Cardiac septum (tissue), 1 donor: ENCODE results near the gene ARHGAP27. TPM values are rescaled to one million over a fixed set of nuclear protein-coding genes. Genes with fewer than 3 reads are reported as not detected.

Source experiments
- DNase-seq: peaks from one replicate; pipeline ENCODE4 v3.0.0-alpha.2; 2020; ENCODE audit warnings: low spot score
- intact Hi-C: fragments of 100-400 bp; cut with DNase I; formaldehyde crosslinking; loops from one replicate; pipeline ENCODE4 v1.14.0; 2022
- total RNA-seq: library from RNA; stranded (reverse); fragmentation: NEBNext Ultra II Directional; extraction: Animal tissue kit (Norgen Biotek cat#: 25700); gene quantifications from one replicate; pipeline ENCODE4 v1.2.1, GENCODE V29; 2021
- donor health status: DM: no; HTN: no; CAD: no.

Gene ARHGAP27
- total RNA-seq, 1 donor from 2014 or later = 20.0 TPM

DNA sequence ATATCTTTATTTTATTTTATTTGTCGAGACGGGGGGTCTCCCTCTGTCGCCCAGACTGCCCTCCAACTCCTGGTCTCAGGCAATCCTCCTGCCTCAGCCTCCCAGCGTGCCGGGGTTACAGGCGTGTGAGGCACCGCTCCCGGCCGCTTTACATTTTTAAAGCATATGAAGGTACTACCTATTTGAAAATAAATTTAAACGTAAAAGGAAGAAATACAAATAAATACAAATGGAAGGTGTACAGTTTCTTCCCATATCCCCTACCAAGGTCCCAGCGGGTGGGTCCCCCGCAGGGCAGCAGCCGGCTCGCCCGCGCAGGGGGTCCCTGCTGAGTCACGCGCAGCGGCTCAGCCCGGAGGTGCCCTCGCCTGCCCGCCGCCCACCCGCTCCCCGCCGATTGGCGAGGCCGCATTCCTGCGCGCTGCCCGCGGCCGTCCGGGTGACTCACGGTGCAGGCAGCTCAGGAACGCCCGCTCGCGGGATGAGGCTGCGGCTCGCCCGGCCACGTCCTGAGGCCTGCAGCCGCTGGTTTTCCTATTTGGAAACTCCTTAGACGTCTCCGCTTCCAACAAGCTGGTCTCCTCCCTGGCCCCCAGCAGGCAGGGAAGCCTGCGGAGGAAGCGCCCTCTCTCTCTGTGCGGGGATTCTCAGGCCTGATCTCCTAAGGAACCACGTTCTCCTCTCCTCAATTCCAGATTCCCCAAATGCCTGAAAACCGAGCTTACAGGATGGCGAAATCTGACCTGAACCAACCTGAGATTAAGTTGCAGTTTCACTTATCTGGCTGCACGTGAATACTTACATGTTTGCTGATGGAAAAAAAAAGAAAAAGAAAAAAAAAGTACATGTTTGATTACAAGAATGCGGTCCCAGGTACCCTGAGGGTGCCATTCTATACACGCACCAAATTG lies 61.0 kb downstream of the ARHGAP27 start:
- intact Hi-C loops = loop anchor here (2.0 kb wide), 1 partner anchor 55 kb away; the partner anchor contains the start of gene MAP3K14

DNA sequence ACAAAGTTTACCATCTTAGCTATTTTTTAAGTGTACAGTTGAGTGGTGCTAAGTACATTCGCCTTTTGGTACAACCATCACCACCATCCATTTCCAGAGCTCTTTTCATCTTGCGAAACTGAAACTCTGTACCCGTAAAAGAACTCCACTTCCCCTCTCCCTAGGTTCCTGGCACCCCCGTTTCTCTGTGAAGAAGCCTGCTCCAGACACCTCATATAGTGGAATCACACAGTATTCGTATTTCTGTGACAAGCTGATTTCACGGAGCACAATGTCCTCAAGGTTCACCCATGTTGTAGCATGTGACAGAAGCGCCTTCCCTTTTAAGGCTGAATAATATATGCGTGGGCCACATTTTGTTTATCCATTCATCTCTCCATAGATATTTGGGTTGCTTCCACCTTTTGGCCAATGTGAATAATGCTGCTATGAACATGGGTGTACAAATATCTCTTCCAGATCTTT lies 61.7 kb downstream of the ARHGAP27 start:
- no peak for DNase-seq
- intact Hi-C loops = loop anchor here (2.0 kb wide), 1 partner anchor 54 kb away; the partner anchor contains the start of gene MAP3K14

More for the DNA sequence above, 61.0 kb downstream of the ARHGAP27 start:
- peak; percentile 89 for DNase-seq

DNA sequence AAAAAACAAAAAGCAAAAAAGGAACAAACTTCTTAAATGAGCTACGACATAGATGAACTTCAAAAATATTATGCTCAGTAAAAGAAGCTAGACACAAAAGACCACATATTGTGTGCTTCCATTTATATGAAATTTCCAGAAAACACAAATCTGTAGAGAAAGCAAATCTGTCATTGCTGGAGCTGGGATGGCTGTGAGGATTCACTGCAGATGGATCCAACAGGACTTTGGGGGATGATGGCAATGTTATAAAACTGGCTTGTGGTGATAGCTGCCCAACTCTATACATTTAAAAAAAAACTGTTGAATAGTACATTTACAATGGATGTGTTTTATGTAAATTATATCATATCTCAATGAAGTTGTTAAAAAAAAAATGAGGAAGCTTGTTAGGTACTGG lies 63.2 kb downstream of the ARHGAP27 start:
- no peak for DNase-seq
- intact Hi-C loops = no loop called here

DNA sequence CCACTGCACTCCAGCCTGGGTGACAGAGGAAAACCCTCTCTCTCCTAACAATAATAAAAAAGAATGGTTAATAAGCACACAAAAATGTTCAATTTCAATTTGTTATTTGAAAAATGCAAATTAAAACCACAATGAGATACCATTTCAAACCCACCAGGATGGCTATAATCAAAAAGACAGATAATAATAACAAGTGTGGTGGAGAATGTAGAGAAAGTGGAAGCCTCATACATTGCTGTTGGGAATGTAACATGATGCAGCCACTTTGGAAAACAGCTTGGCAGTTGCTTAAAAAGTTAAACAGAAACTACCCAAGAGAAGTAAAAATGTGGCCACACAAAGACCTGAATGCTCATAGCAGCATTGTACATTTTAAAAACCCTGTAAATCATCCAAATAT lies 64.0 kb downstream of the ARHGAP27 start:
- no peak for DNase-seq
- intact Hi-C loops = no loop called here

DNA sequence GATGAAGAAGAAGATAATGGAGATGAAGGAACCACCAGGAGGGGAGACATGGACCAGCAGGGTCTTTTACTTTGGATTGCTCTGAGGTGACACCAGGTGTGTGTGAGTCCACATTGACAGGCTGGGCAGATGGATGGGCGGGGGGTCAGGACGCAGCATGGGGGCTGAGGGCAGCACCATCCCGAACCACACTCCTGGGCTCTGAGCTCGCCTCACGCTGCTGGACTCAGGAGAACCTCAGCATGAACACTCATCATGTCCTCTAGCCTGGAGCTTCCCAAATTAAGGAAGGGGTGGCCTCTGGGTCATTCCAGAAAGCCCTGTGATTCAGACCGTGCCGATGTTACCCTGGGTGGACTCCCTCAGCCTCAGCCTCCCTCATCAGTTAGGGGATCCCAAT lies 65.5 kb downstream of the ARHGAP27 start:
- no peak for DNase-seq
- intact Hi-C loops = no loop called here

DNA sequence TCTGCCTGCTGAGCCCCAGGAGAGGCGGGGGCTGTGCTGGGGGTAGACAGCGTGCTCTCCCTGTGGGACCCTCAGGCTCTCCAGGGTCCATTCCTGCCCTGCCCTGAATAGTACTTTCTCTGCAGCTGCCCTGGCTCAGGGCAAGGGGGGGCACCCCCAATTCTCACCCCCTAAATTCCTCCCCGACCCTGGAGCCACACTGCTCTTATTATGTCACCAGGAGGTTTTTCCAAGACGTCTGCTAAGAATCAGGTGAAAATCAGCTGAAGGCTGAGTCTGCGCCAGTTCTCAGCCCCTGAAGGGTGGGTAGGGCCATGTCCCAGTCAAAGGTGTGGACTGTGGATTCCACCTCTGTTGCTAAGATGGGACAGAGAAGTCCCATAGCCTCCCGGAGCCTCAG lies 66.0 kb downstream of the ARHGAP27 start:
- intact Hi-C loops = no loop called here
- DNase-seq = no peak

DNA sequence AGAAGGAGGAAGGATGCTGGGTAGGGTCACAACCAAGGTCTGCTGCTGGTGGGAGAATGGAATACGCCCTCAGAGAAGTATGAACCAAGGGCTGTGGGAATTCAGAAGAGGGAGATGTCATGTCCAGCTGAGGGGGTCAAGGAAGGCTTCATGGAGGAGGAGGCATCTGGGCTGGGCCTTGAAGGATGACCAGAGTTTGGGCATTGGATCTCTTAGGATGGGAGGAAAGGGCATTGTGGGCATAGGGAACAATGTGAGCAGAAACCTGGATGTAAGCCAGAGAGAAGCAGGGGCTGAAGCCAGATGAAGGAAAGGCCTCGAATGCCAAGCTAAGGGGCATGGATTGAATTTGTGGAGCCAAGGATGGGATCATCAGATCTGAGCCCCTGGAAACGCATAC lies 66.6 kb downstream of the ARHGAP27 start:
- intact Hi-C loops = no loop called here
- no peak for DNase-seq

DNA sequence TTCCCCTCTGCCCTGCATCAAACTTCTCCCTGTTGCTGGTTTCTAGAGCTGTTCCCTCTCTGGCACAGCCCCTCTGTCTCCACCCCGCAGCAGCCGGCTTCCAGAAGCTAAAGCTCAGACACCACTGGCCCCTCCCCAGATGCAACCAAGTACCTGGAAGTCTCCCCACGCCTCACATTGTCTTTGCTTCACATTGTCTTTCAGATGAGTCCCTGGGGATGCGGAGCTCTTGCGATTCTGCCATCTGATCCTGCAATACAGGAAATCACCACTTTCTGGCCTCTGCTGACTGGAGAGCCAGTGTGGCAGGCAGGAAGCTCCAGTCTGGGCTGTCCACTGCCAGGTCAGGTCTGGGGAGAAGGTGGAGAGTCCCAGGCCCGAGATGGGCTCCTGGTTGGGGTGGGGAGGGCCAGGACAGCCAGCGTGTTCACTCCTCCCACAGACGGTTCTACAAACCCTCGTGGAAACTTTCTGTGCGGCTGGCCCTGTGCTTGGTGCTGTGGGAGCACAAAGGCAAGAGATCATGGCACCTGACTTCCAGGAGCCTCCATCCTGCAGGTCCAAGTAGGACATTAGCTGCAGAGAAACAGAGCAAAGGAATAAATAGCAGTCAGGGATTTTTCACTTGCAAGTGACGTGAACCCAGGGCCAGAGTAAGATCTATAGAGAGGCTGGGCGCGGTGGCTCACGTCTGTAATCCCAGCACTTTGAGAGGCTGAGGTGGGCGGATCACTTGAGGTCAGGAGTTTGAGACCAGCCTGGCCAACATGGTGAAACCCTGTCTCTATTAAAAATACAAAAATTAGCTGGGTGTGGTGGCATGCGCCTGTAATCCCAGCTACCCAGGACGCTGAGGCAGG lies 67.9 kb downstream of the ARHGAP27 start:
- no peak for DNase-seq
- intact Hi-C loops = no loop called here

DNA sequence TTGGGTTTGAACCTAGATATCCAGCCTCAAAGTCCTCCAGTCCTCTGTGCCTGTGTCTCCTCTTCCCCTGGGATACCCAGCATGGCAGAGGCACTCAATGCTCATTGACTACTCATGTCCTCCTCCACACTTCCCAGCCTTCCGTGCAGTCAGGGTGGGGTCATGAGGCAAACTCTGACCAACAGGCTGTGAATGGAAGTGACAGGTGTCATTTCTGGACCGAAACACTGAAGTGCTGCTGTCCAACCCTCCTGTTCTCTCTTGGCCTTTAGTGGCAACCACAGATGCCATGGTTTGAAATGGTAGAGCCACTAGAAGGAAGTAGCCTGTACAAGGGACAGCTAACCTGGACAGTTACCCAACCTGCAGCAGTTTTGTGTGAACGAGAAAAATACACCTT lies 69.2 kb downstream of the ARHGAP27 start:
- DNase-seq = no peak
- intact Hi-C loops = no loop called here

DNA sequence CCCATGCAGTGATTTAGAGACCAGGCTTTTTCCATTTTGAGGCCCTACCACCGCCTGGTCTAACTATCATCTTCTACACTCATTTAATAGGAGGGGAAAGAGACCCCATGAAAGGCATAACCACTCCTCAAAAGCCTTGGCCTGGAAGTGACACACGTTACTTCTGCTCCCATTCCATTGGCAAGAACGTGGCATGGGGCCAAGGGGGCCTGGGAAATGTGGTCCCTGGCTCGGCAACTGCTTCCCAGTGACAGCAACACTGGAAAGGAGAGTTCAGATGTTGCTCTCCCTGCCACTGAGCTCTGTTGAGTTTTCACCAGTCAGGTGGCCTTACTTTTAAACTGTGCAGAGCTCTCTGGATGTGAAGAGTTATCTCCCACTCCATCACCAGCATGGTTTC lies 70.7 kb downstream of the ARHGAP27 start:
- intact Hi-C loops = no loop called here
- no peak for DNase-seq

DNA sequence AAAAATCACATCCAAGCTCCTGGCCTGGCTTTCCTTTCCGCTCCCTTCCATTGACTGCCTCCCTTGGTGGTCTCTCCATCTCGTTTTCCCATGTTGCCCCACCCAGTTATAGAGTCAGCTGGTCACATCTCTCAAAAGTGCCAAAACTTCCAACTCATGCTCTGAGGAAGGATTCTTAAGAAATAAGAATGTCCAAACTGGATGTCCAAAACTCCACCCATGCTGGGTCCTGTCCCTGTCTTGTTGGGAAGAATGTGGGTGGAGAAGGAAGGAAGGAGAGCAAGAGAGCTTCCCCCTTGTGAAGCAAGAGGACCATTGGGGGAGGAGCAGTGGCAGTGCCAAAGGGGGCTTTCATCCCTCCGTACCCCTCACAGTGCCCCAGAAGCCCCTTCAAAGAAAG lies 71.2 kb downstream of the ARHGAP27 start:
- DNase-seq = no peak
- intact Hi-C loops = no loop called here

DNA sequence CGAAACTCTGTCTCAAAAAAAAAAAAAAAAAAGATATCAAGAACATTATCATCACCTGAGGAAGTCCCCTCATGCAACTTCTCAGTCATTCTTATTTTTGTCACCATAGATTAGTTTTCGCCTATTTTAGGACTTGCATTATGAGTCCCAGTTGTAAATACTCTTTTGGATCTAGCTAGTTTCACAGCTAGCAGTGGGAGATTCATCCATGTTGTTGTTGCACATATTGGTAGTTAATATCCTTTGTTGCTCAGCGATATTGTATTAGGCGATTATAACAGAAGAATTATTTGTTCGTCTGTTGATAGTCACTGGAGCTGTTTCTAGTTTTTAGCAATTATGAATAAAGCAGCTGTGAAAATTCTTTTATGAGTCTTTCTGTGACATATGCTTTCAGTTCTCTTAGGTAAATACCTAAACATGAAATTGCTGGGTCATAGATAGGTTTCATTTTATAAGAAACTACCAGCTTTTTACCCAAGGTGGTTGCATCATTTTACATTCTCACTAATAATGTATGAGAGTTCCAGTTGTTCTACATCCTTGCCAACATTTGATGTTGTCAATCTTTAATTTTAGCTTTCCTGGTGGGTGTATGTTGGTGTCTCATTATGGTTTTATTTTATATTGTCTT lies 75.2 kb downstream of the ARHGAP27 start:
- DNase-seq = no peak
- intact Hi-C loops = no loop called here

DNA sequence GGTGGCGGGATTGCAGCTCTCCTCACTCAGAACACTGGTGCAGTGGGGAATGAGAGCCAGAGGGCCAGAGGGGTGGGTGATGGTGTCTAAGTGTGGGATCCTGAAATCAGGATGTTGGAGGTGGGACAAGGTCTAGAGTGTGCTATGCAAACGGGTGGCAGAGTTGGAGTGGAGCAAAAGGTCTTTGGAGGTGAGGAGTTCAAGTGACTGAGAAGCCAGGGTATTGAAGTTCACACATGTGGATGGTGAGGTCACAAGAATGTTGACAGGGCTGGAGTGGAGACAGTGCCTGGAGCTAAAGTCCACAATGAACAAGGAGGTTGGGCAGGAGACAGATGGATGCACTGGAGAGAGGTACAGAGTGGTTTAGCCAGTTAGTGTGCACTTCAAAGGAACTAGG lies 77.6 kb downstream of the ARHGAP27 start:
- intact Hi-C loops = no loop called here
- no peak for DNase-seq

DNA sequence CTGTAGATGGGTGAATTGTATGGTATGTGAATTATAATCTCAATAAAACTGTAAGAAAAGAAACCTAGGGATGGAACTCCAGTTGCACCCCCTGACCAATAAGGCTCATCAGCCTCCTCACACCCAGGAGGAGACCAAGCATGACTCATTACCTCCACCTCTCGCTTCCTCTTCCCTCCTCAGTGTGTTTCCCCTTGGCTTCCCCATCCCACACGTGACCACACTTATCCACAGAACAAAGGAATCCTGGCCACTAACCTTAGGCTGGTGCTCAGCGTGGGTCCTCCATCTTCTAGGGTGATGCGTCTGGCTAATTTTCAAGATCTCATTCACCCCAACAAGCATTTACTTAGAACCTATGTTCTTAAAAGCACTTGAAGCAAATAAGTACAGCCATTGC lies 79.6 kb downstream of the ARHGAP27 start:
- intact Hi-C loops = no loop called here
- DNase-seq = no peak

DNA sequence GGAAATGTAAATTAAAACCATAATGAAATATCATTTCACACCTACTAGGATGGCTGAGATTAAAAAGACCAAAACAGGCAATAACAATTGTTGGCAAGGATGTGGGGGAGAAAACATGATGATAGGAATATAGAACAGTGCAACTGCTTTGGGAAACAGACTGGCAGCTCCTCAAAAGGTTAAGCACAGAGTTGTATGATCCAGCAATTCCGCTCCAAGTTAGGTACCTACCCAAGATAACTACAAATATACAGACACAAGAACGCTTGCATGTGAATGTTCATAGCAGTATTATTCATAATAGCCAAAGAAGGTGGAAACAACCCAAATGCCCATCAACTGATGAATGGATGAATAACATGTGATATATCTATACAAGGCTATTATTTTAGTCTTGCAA lies 80.8 kb downstream of the ARHGAP27 start:
- intact Hi-C loops = no loop called here
- no peak for DNase-seq

DNA sequence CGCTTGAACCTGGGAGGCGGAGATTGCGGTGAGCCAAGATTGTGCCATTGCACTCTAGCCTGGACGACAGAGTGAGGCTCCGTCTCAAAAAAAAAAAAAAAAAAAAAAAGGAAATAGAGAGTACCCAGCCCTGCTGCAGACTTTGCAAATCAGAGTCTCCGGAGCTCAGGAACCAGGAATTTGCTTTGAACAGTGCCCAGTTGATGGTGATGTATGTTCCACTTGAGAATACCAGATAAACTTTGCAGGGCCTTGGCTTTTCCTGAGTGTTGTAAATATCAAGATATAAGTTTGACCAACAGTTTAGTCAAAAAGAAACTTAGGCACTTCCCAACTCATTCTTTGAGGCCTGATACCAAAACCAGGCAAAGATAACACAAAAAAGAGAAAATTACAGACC lies 85.2 kb downstream of the ARHGAP27 start:
- DNase-seq = no peak
- intact Hi-C loops = no loop called here

DNA sequence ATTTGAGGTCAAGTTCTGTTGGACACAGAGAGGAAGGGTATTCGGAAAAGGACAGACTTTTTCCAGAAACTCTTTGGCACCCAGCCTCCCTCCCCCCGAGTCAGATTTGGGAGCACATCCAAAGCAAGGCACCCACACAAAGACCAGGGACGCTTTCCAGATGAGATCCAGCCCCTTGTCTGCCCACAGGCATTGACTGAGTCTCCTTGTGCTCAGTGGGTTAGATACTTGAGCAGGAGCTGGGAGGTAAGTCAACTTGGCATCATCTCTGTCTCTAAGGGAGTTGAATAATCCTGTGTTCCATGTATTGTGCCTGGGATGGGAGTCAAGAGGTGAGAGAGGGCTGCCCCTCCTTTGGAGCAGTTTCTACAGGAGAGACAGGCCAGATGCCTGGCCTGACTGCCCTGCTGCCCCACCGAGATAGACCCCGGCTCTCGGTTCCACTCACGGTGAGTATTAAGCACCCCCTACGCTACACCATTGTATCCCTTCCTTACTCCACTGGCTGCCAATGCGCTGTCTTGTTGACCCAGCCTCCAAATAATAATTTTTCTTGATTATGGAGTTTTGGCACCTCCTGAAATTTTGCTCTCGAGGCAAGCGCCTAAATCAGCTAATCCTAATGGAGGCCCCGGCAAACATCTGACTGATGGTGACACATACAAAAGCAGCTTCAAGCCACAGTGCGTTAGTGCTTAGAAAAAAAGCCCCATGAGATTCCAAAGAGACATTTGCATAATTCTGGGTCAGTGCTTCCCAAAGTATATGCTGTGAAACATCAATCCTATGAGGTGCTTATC lies 86.3 kb downstream of the ARHGAP27 start:
- intact Hi-C loops = no loop called here
- DNase-seq = no peak

DNA sequence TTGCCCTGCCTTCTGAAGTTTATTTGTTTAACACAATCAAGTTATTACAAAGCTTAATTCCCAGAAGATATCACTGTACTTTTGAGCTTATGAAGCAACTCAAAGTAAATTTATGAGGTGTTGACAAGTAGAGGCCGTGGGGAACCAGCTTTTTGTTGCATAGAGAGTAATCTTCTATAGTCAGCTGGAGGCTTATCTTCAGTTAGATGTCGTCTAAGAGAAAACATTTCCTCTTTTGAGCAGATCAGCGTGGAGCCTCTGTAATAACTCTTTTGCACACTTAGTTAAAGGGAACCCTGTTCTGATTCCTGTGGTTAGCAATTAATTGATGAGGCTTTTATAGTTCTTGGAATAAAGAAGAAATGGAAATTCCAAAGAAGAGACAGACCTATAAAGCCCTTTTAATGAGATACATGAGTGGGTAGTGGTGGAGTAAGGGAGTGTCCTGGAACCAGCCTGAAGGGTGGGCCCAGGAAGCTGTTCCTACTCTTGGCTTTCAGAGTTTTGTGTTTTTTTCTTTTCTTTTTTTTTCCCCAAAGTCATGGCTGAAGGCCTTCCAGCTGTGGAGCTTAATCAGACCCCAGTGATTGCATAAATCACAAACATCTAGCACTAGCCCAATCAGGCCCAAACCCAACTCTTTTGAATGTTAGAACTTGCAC lies 87.0 kb downstream of the ARHGAP27 start:
- intact Hi-C loops = no loop called here
- no peak for DNase-seq

DNA sequence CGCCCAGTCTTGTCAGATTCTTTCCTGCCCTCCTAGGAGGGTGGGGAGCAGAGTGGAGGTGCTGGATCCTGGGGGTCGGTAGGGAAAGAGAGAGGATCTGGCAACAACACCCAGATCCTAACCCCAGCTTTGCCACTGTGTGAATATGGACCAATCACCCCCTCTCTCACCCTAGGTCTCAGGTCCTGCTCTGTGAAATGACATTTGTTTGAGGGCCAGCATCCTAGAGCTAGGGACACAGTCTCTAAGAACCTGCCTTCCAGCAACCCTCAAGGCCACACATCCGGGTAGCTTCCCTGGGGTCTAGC lies 87.5 kb downstream of the ARHGAP27 start:
- peak; percentile 46 for DNase-seq
- intact Hi-C loops = no loop called here
